Kidney (tissue), 14 donors: ENCODE data around the gene COL5A2. TPM values are rescaled to one million over a fixed set of nuclear protein-coding genes. Genes with fewer than 3 reads are reported as not detected.

Experiments used
- DNase-seq, 5 donors: peaks; one replicate each; pipeline ENCODE4 v3.0.0-alpha.2; 2013 to 2020
- FAIRE-seq: peaks from 2 replicates; lab custom pipeline; 2012; peaks lifted over from hg19 to GRCh38; lab: Jason Lieb, UNC
- H3K27ac ChIP-seq, 2 donors: one replicate each; pipeline ENCODE4 v1.7.0; 2013; ENCODE audit warnings: low read depth in 2 of 2, low read length in 2 of 2, inconsistent platforms in 1 of 2
- H3K27me3 ChIP-seq: one replicate; pipeline ENCODE4 v1.7.1; 2013; ENCODE audit warnings: low read length, inconsistent platforms; ENCODE audit not compliant: control insufficient read depth, insufficient read depth
- H3K36me3 ChIP-seq, 3 donors: one replicate each; pipeline versions ENCODE4 v1.7.0 to v1.7.1; 2013; ENCODE audit warnings: low read length in 3 of 3, control low read depth in 1 of 3, inconsistent platforms in 1 of 3; ENCODE audit not compliant: insufficient read depth in 3 of 3, control insufficient read depth in 2 of 3
- H3K4me1 ChIP-seq, 3 donors: one replicate each; pipeline versions ENCODE4 v1.7.0 to v1.7.1; 2013; ENCODE audit warnings: low read length in 3 of 3, inconsistent platforms in 1 of 3, low read depth in 1 of 3; ENCODE audit not compliant: control insufficient read depth in 2 of 3, insufficient read depth in 2 of 3
- H3K4me3 ChIP-seq, 3 donors: one replicate each; pipeline versions ENCODE4 v1.7.0 to v1.8.1; 2013; ENCODE audit warnings: low read length in 3 of 3, control low read depth in 1 of 3, inconsistent platforms in 1 of 3
- H3K9ac ChIP-seq, 3 donors: one replicate each; pipeline versions ENCODE4 v1.7.0 to v1.7.1; 2013; ENCODE audit warnings: low read length in 3 of 3, control low read depth in 1 of 3, inconsistent platforms in 1 of 3
- H3K9me3 ChIP-seq, 3 donors: one replicate each; pipeline versions ENCODE4 v1.7.0 to v1.7.1; 2013; ENCODE audit warnings: low read length in 3 of 3, control low read depth in 1 of 3, inconsistent platforms in 1 of 3; ENCODE audit not compliant: control insufficient read depth in 2 of 3, insufficient read depth in 1 of 3
- CTCF ChIP-seq: IDR thresholded peaks from 3 replicates; pipeline ENCODE4 v1.5.1; 2012; ENCODE audit warnings: mild to moderate bottlenecking, moderate library complexity, borderline replicate concordance; ENCODE audit not compliant: insufficient read depth; ENCODE audit errors: extremely low read depth
- intact Hi-C: fragments of 100-400 bp; cut with DNase I; formaldehyde crosslinking; loops from one replicate; pipeline ENCODE4 v1.11.1; 2022
- polyA plus RNA-seq: library from polyadenylated mRNA; stranded (reverse); fragments of 350-450 nt; fragmentation: Illumina TruSeq; extraction: RNeasy Lipid Tissue Mini Kit (QIAGEN cat#74804); gene quantifications from one replicate; pipeline ENCODE4 v1.2.3, GENCODE V29; 2014; ENCODE audit warnings: low read depth, low replicate concordance; ENCODE audit not compliant: insufficient read depth
- total RNA-seq: library from RNA; stranded (reverse); fragmentation: NEBNext Ultra II Directional; extraction: Animal tissue kit (Norgen Biotek cat#: 25700); gene quantifications from one replicate; pipeline ENCODE4 v1.2.1, GENCODE V29; 2021
- donor health status: control.
- donor health status: control.
- donor health status: control.
- donor health status: control.
- donor health status: control.
- donor health status: DM: yes; HTN: yes; CAD: no.
- donor health status: Normal renal cell carcinoma (clear cell type).

The COL5A2 gene
- total and polyA plus RNA-seq, 2 donors from 2014 or later = 3.6 to 12.3 TPM

GRCh38 chr2:189124175-189124574 is 55.4 kb downstream of the COL5A2 start:
- no peak for TF ChIP-seq CTCF
- peak in 2 of 5 donors; percentile 30 to 46 for DNase-seq
- H3K9me3 ChIP-seq = no peaks in the 10 kb centered on the region

GRCh38 chr2:189118386-189118785 is 61.2 kb downstream of the COL5A2 start:
- no peak for TF ChIP-seq CTCF
- intact Hi-C loops = no loop called here

More at GRCh38 chr2:189124175-189124574, 55.4 kb downstream of the COL5A2 start:
- H3K27me3 ChIP-seq = no peaks in the 10 kb centered on the region
- no peaks in the 10 kb centered on the region for H3K4me1 ChIP-seq
- H3K27ac ChIP-seq = no peak overlapping the region
- intact Hi-C loops = no loop called here
- no peak overlapping the region for H3K4me3 ChIP-seq
- H3K9ac ChIP-seq = no peak overlapping the region
- no peaks in the 10 kb centered on the region for H3K36me3 ChIP-seq
- no peak for FAIRE-seq

DNA sequence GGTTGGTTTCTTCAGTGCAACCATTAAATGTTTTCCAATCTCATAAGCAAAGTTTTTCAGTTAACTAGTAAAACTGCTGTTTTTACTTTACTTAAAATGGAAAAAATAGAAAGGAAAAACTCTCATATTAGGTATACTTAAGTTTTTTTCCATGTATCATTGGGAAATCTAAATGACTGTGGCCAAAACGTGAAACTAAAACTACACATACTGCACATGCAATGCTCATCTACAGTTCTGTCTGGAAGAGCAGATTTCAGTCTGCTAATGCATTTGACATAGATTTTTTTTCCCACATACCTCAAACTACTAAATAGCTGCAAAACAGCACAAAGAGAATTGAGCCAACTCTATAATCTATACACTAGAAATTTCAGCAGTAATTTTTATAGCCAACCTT is 62.6 kb downstream of the COL5A2 start:
- FAIRE-seq (no peak), DNase-seq (no peak)
- Histone ChIP-seq H3K27me3 (no peaks in the 10 kb centered on the region), H3K36me3 (no peaks in the 10 kb centered on the region), H3K27ac (no peak overlapping the region), H3K9me3 (no peaks in the 10 kb centered on the region), H3K4me1 (no peaks in the 10 kb centered on the region), H3K4me3 (no peak overlapping the region), H3K9ac (no peak overlapping the region)
- intact Hi-C loops = no loop called here
- no peak for TF ChIP-seq CTCF

More at GRCh38 chr2:189118386-189118785, 61.2 kb downstream of the COL5A2 start:
- Histone ChIP-seq H3K9me3 (no peaks in the 10 kb centered on the region), H3K4me3 (no peak overlapping the region), H3K4me1 (no peaks in the 10 kb centered on the region), H3K36me3 (no peaks in the 10 kb centered on the region), H3K27ac (no peak overlapping the region), H3K27me3 (no peaks in the 10 kb centered on the region), H3K9ac (no peak overlapping the region)
- FAIRE-seq (no peak), DNase-seq (no peak)

- intact Hi-C loops = no loop called here
- FAIRE-seq (no peak), DNase-seq (no peak)
- Histone ChIP-seq H3K9me3 (no peaks in the 10 kb centered on the region), H3K9ac (no peak overlapping the region), H3K4me1 (no peaks in the 10 kb centered on the region), H3K4me3 (no peak overlapping the region), H3K27me3 (no peaks in the 10 kb centered on the region), H3K36me3 (no peaks in the 10 kb centered on the region), H3K27ac (no peak overlapping the region)
- no peak for TF ChIP-seq CTCF
These were observed 63.5 kb downstream of the COL5A2 start for GRCh38 chr2:189116087-189116486.
